Sigmoid colon (tissue), 7 donors: ENCODE results near the gene GRM6. TPM values are rescaled to one million over a fixed set of nuclear protein-coding genes. Genes with fewer than 3 reads are reported as not detected.

Experiments
- DNase-seq: peaks from one replicate; pipeline ENCODE4 v3.0.0-alpha.2; 2019
- H3K27ac ChIP-seq, 4 donors: fragments of 200-600 bp; sonication (generic); one replicate each; pipeline ENCODE4 v1.5.1; 2016 to 2019; ENCODE audit warnings: mild to moderate bottlenecking in 1 of 4
- H3K27me3 ChIP-seq, 3 donors: fragments of 200-600 bp; sonication (generic); one replicate each; pipeline ENCODE4 v1.5.1; 2019; ENCODE audit warnings: mild to moderate bottlenecking in 1 of 3
- H3K36me3 ChIP-seq, 4 donors: fragments of 200-600 bp; sonication (generic); one replicate each; pipeline ENCODE4 v1.5.1; 2016 to 2019
- H3K4me1 ChIP-seq, 4 donors: fragments of 200-600 bp; sonication (generic); one replicate each; pipeline ENCODE4 v1.5.1; 2017 to 2019
- H3K4me3 ChIP-seq, 4 donors: fragments of 200-600 bp; sonication (generic); one replicate each; pipeline ENCODE4 v1.5.1; 2017 to 2019; ENCODE audit warnings: mild to moderate bottlenecking in 2 of 4, moderate library complexity in 1 of 4
- H3K9me3 ChIP-seq, 4 donors: fragments of 200-600 bp in 3 of 4; sonication (generic) in 3 of 4; one replicate each; pipeline versions ENCODE4 v1.5.1 to v1.6.1; 2013 to 2019
- CTCF ChIP-seq, 4 experiments: fragments of 450-650 bp in 3 of 4; fragments of 200-600 bp in 1 of 4; IDR thresholded peaks; one replicate each; pipeline ENCODE4 v1.5.1; 2016 to 2019; ENCODE audit warnings: antibody characterized with exemption in 4 of 4, mild to moderate bottlenecking in 3 of 4, moderate library complexity in 2 of 4
- EP300 ChIP-seq, 4 donors: sonication (generic); formaldehyde crosslinking; IDR thresholded peaks; one replicate each; pipeline ENCODE4 v1.6.1; 2017; ENCODE audit warnings: antibody characterized with exemption in 4 of 4
- POLR2A ChIP-seq, 2 donors: fragments of 450-650 bp; IDR thresholded peaks; one replicate each; pipeline ENCODE4 v1.6.1; 2016; ENCODE audit warnings: antibody characterized with exemption in 2 of 2, mild to moderate bottlenecking in 2 of 2, moderate library complexity in 2 of 2
- POLR2AphosphoS5 ChIP-seq, 4 donors: sonication (generic); formaldehyde crosslinking; IDR thresholded peaks; one replicate each; pipeline ENCODE4 v1.6.1; 2017; ENCODE audit warnings: antibody characterized with exemption in 4 of 4
- WGBS, 2 donors: extraction: QIAGEN DNeasy Blood & Tissue Kit; methylation state at CpG; one replicate each; pipeline ENCODE4 v1.1.7; 2013; 5-methylcytosine and 5-hydroxymethylcytosine counted together
- intact Hi-C: fragments of 100-400 bp; cut with DNase I; formaldehyde crosslinking; loops from one replicate; pipeline ENCODE4 v1.15.1; 2023
- polyA plus RNA-seq, 3 donors: library from polyadenylated mRNA; stranded (reverse); fragments of 200-250 nt; gene quantifications; one replicate each; pipeline ENCODE4 v1.2.3, GENCODE V29; 2013
- total RNA-seq, 4 donors: library from RNA; depleted of rRNA; stranded (reverse); fragments of >200 nt; gene quantifications; one replicate each; pipeline ENCODE4 v1.1.0, GENCODE V29; 2016
- donor health status: healthy with polysubstance abuse.
- donor health status: Bipolar disorder and iron deficiency.
- donor health status: healthy.

The GRM6 gene
- total and polyA plus RNA-seq, 7 donors = 0.01 TPM; not detected in 6

DNA sequence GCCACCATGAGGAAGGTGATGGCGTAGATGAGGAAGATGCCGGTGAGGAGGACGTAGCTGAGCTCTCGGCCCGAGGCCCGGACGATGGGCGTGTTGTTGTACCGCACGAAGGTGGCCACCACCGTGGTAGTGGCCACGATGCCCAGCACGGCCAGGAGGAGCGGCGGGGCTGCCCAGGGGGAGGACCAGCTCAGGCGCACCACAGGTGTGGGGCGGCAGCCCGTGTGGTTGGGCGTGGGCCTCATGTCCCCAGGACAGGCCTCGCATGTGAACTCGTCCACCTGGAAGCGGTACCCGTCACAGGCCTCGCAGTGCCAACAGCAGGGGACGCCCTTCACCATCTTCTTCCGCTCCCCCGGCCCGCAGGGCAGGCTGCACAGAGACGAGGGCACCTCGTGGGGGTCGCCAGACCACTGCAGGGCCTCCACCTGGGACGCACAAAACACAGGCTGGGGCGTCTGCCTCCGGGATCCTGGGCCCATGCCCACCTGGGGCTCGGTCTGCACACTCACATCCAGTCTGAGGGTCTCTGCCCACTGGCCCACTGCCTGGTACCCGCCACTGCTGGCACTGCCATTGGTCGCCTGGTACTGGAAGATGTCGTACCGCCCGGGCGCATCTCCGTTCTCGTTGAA is 8.7 kb downstream of the GRM6 start:
- TF ChIP-seq POLR2AphosphoS5 (IDR thresholded peaks at IDR 0.05) (no peak), EP300 (IDR thresholded peaks at IDR 0.05) (no peak), POLR2A (IDR thresholded peaks at IDR 0.05) (no peak), CTCF (IDR thresholded peaks at IDR 0.05) (no peak)
- H3K4me3 ChIP-seq = no peak overlapping the region
- DNase-seq = no peak
- no peaks in the 10 kb centered on the region for H3K4me1 ChIP-seq
- intact Hi-C loops = no loop called here
- H3K9me3 ChIP-seq = peaks cover 19 to 56% (median 30%) of the 10 kb centered on the region in 4 donors
- 97% methylated on average over 43 of the region's 43 CpGs for WGBS, 2 donors
- no peaks in the 10 kb centered on the region for H3K27me3 ChIP-seq
- H3K27ac ChIP-seq = no peak overlapping the region
- no peaks in the 10 kb centered on the region for H3K36me3 ChIP-seq

DNA sequence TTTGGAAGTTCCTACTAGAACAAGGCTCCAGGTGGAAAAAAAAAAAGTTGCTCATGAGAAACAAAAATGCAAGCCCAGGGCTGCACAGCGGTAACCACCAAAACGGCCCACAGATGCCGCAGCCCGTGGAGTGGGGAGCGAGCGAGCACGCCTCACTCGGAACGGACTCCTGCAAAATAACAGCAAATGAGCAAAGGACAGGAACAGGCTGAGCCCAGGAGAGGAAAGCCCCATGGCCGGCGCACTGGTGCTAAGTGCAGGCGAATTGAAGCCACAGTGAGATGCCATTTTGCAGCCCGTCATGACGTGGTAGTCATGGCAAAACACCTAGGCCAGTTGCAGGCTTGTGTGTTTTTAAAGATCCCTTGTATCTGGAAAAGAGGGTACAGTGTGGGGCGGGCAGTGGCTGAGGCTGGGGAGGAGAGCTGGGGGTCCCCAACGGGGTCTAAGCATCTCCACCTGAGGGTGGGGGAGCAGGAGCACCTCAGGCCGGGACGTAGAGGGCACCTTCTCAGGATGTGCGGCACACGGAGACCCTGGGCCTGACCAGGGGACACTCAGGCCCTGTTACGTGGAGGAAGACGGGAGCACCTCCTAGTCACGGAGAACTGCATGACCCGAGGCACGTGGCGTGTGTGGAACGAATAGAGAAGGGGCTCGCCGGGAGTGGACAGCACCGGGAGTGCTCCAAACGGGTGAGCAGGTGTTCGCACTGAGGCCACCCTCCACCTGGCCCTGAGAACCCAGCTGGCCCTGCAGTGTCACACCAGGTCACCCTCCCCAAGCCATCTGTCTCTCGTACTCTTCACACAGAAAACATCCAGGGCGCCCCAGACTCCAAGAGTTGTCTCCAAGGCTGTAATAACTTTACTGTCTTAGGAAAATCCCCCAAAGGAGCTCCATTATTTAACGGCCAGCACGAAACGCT is 10.7 kb downstream of the GRM6 start:
- TF ChIP-seq EP300 (IDR thresholded peaks at IDR 0.05) (no peak), CTCF (IDR thresholded peaks at IDR 0.05) (no peak), POLR2A (IDR thresholded peaks at IDR 0.05) (no peak), POLR2AphosphoS5 (IDR thresholded peaks at IDR 0.05) (no peak)
- DNase-seq = no peak
- Histone ChIP-seq H3K27me3 (no peaks in the 10 kb centered on the region), H3K36me3 (no peaks in the 10 kb centered on the region), H3K27ac (no peak overlapping the region), H3K9me3 (peaks cover 19 to 68% (median 42%) of the 10 kb centered on the region in 4 donors), H3K4me3 (no peak overlapping the region), H3K4me1 (no peaks in the 10 kb centered on the region)
- intact Hi-C loops = no loop called here
- WGBS, 2 donors = 94 to 96% methylated on average over 37 of the region's 37 CpGs

DNA sequence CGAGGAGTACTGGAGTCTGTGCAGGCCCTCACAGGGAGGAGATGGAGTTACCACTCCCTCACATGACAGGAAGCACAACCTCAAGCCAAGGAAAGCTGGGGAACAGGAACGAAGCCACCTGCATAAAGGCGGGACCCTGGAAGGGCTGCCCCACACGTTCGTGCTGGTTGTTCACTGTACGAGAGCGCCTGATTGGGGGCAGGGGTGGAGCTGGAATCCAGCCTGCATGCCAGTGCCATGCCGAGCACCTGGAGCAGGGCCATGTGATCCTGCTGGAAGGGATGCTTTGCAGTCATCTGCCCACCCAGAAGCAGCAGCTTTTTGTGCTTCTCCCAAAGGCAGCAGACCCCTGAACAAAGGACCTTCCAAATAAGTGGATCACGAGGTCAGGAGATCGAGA is 11.4 kb downstream of the GRM6 start:
- no peaks in the 10 kb centered on the region for H3K27me3 ChIP-seq
- H3K9me3 ChIP-seq = peaks cover 19 to 70% (median 46%) of the 10 kb centered on the region in 4 donors
- DNase-seq = no peak
- WGBS, 2 donors = 91 to 93% methylated on average over 10 of the region's 10 CpGs
- no peak overlapping the region for H3K4me3 ChIP-seq
- TF ChIP-seq CTCF (IDR thresholded peaks at IDR 0.05) = no peak
- TF ChIP-seq POLR2A (IDR thresholded peaks at IDR 0.05) = no peak
- no peak for TF ChIP-seq EP300 (IDR thresholded peaks at IDR 0.05)
- TF ChIP-seq POLR2AphosphoS5 (IDR thresholded peaks at IDR 0.05) = no peak
- intact Hi-C loops = no loop called here
- no peaks in the 10 kb centered on the region for H3K4me1 ChIP-seq
- no peak overlapping the region for H3K27ac ChIP-seq
- no peaks in the 10 kb centered on the region for H3K36me3 ChIP-seq

DNA sequence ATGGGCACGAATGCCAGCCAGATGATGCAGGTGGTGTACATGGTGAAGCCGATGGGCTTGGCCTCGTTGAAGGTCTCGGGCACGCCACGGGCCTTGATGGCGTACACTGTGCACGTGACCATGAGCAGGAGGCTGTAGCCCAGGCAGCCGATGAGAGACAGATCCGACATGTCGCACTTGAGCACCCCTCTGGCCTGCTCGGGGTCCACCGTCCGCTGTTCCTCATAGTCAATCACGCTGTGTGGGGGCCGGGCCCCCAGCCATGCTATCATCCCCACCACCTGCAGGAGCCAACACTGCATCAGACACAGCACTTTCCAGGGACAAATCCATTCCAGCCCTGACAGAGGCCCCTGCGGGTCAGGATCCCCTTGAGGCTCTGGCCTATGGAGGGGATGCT is 12.2 kb downstream of the GRM6 start:
- H3K9me3 ChIP-seq = peaks cover 19 to 72% (median 50%) of the 10 kb centered on the region in 4 donors
- no peak for DNase-seq
- TF ChIP-seq EP300 (IDR thresholded peaks at IDR 0.05) (no peak), CTCF (IDR thresholded peaks at IDR 0.05) (no peak), POLR2AphosphoS5 (IDR thresholded peaks at IDR 0.05) (no peak), POLR2A (IDR thresholded peaks at IDR 0.05) (no peak)
- H3K27ac ChIP-seq = no peak overlapping the region
- no peaks in the 10 kb centered on the region for H3K4me1 ChIP-seq
- peaks cover 0 to under 1% (median 0%) of the 10 kb centered on the region in 4 donors for H3K36me3 ChIP-seq
- H3K27me3 ChIP-seq = no peaks in the 10 kb centered on the region
- no peak overlapping the region for H3K4me3 ChIP-seq
- WGBS, 2 donors = 93 to 97% methylated on average over 17 of the region's 17 CpGs
- intact Hi-C loops = no loop called here
